ENCODE measurements around the gene C1orf105.

GRCh38 chr1:172380441-172381244 lies 39.8 kb upstream of the C1orf105 start:
- TF ChIP-seq POLR2A (IDR thresholded peaks at IDR 0.05; ENCODE audit: low read depth, low read length) = no peak
- no peak for TF ChIP-seq POLR2AphosphoS5 (IDR thresholded peaks at IDR 0.05; ENCODE audit: low read depth, low read length)

Data from GM12891 (cell line).